Measurements from ENCODE around the gene ZSWIM1. TPM values are rescaled to one million over a fixed set of nuclear protein-coding genes. Genes with fewer than 3 reads are reported as not detected.

The ZSWIM1 gene
- total and polyA plus RNA-seq, 2 of the 8 experiments (the other 6 are each of a cell fraction or from before 2014, with no cell fraction given), result 14.1 to 15.6 TPM

GRCh38 chr20:45867136-45867818 is 13.8 kb upstream of the ZSWIM1 start:
- Histone ChIP-seq H3K4me3 (ENCODE audit: extremely low read depth in 1 of 4, insufficient read depth in 2 of 4, low read depth in 3 of 4, low read length in 4 of 4) (no peak overlapping the region), H3K23ac (ENCODE audit: insufficient read length) (no peak overlapping the region), H3K4ac (replicated peaks; ENCODE audit: insufficient read length, low read depth, low read length) (no peak overlapping the region), H3K9me3 (ENCODE audit: insufficient read depth in 2 of 2, low read depth in 1 of 2, low read length in 1 of 2) (no peaks in the 10 kb centered on the region), H3K79me2 (ENCODE audit: control insufficient read depth in 1 of 2, insufficient read depth in 2 of 2, low read length in 2 of 2) (no peaks in the 10 kb centered on the region), H3K27me3 (replicated peaks in 1 of 4; ENCODE audit: control insufficient read depth in 3 of 4, extremely low read depth in 1 of 4, insufficient read depth in 3 of 4, low read length in 3 of 4) (no peaks in the 10 kb centered on the region), H2BK12ac (ENCODE audit: low read depth, low read length) (no peak overlapping the region), H4K91ac (replicated peaks; ENCODE audit: insufficient read length, low read length) (no peak overlapping the region), H2BK15ac (ENCODE audit: low read length) (no peak overlapping the region), H2AK5ac (ENCODE audit: low read depth, low read length) (no peak overlapping the region), H4K5ac (ENCODE audit: insufficient read length, low read depth, low read length) (no peak overlapping the region), H2AFZ (ENCODE audit: low read length) (no peak overlapping the region), H3K27ac (ENCODE audit: low read depth, low read length) (no peak overlapping the region), H3K4me2 (ENCODE audit: insufficient read depth in 1 of 2, low read depth in 2 of 2, low read length in 2 of 2) (no peak overlapping the region), H2BK5ac (ENCODE audit: low read depth, low read length) (no peak overlapping the region), H3K9ac (replicated peaks in 1 of 4; ENCODE audit: extremely low read depth in 1 of 4, low read depth in 3 of 4, low read length in 3 of 4) (no peak overlapping the region), H2BK120ac (replicated peaks; ENCODE audit: low read depth, low read length) (no peak overlapping the region), H4K20me1 (replicated peaks in 1 of 2; ENCODE audit: control insufficient read depth in 1 of 2, insufficient read depth in 2 of 2, low read length in 2 of 2) (no peaks in the 10 kb centered on the region), H3K14ac (ENCODE audit: insufficient read length) (no peak overlapping the region), H4K8ac (ENCODE audit: extremely low read depth, insufficient read depth, low read length) (no peak overlapping the region), H3K36me3 (ENCODE audit: control insufficient read depth in 2 of 4, insufficient read depth in 4 of 4, low read length in 3 of 4) (no peaks in the 10 kb centered on the region; a peak in 1 of 8 replicates), H3K79me1 (ENCODE audit: low read depth, low read length) (no peaks in the 10 kb centered on the region), H3K23me2 (ENCODE audit: low read depth, low read length) (no peaks in the 10 kb centered on the region), H3K4me1 (replicated peaks in 1 of 4; ENCODE audit: control insufficient read depth in 3 of 4, insufficient read depth in 4 of 4, low read length in 3 of 4) (no peaks in the 10 kb centered on the region), H3K18ac (ENCODE audit: extremely low read depth, low read length) (no peak overlapping the region), H2BK20ac (ENCODE audit: low read length) (no peak overlapping the region), H3K56ac (replicated peaks; ENCODE audit: insufficient read length, low read depth, low read length) (no peak overlapping the region)
- 91% methylated on average over 6 of the region's 6 CpGs; no CpG with 5 or more reads in 1 of the 2 experiments for WGBS, 2 experiments (ENCODE audit: extremely low coverage in 1 of 2, insufficient coverage in 1 of 2, insufficient read length in 1 of 2, insufficient replicate concordance in 2 of 2, low coverage in 1 of 2, low lambda C conversion rate in 2 of 2, missing lambda C conversion rate in 1 of 2)
- POLR2A ChIA-PET (ENCODE audit: partially characterized antibody), result interaction anchor here (0.9 to 8.1 kb wide), 3 partner anchors 9 to 23 kb away, joined by 4 to 39 read pairs (median 5); partner anchors contain the start of genes NEURL2 and ZSWIM1
- DNase-seq (ENCODE audit: low read depth in 1 of 2, low spot score in 2 of 2) (no peak), FAIRE-seq (no peak)
- CTCF ChIA-PET (ENCODE audit: partially characterized antibody), result interaction anchor here (0.6 to 1.4 kb wide), 4 partner anchors 11 to 91 kb away, joined by 3 to 5 read pairs (median 4); no protein-coding TSS in a partner anchor
- no peak for TF ChIP-seq ASH2L (IDR thresholded peaks at IDR 0.05; ENCODE audit: low read length)
- no peak for TF ChIP-seq CHD2 (IDR thresholded peaks at IDR 0.05; ENCODE audit: low read length)
- TF ChIP-seq RBBP5 (IDR thresholded peaks at IDR 0.05; ENCODE audit: borderline replicate concordance, low read depth, low read length), result no peak
- no peak for TF ChIP-seq MAX (IDR thresholded peaks at IDR 0.05)
- TF ChIP-seq TEAD4 (IDR thresholded peaks at IDR 0.05; ENCODE audit: low read depth, low read length), result no peak
- no peak for TF ChIP-seq BCL11A (IDR thresholded peaks at IDR 0.05; ENCODE audit: low read depth in 2 of 2, low read length in 2 of 2)
- no peak for TF ChIP-seq EGR1 (IDR thresholded peaks at IDR 0.05; ENCODE audit: borderline replicate concordance, low read depth, low read length)
- no peak for TF ChIP-seq PHF8 (conservative IDR thresholded peaks at IDR 0.05; ENCODE audit: low read depth, low read length)
- no peak for TF ChIP-seq RFX5 (IDR thresholded peaks at IDR 0.05; ENCODE audit: borderline replicate concordance, low read depth, low read length)
- no peak for TF ChIP-seq CREB1 (IDR thresholded peaks at IDR 0.05)
- TF ChIP-seq ATF2 (IDR thresholded peaks at IDR 0.05; ENCODE audit: low read length), result no peak
- no peak for TF ChIP-seq KDM1A (IDR thresholded peaks at IDR 0.05; ENCODE audit: borderline replicate concordance, low read length)

All from H1 (cell line).